ENCODE measurements around the gene MED7. TPM values are rescaled to one million over a fixed set of nuclear protein-coding genes. Genes with fewer than 3 reads are reported as not detected.

The MED7 gene
- total and polyA plus RNA-seq, 2 donors (not counting 1 experiment from before 2014, with no cell fraction given) = 5.8 to 21.4 TPM

- Histone ChIP-seq H3K4me1 (ENCODE audit: control insufficient read depth in 2 of 2, insufficient read depth in 2 of 2, low read length in 2 of 2) (peaks cover 0 to 3% of the 10 kb centered on the region in 2 donors), H3K4me3 (ENCODE audit: control extremely low read depth in 1 of 5, extremely low read depth in 1 of 5, insufficient read depth in 1 of 5, low read depth in 2 of 5, low read length in 4 of 5) (no peak overlapping the region), H3K9ac (ENCODE audit: low read length) (no peak overlapping the region), H3K27ac (ENCODE audit: low read length in 2 of 2) (no peak overlapping the region), H3K79me2 (ENCODE audit: control insufficient read depth, insufficient read depth, low read length) (no peaks in the 10 kb centered on the region), H3K27me3 (replicated peaks in 1 of 4; ENCODE audit: control extremely low read depth in 1 of 4, control insufficient read depth in 3 of 4, insufficient read depth in 4 of 4, low read length in 3 of 4) (no peaks in the 10 kb centered on the region), H2AFZ (ENCODE audit: insufficient read depth, low read depth, low read length, poor library complexity, severe bottlenecking) (no peak overlapping the region), H3K9me3 (ENCODE audit: control extremely low read depth in 1 of 3, control insufficient read depth in 2 of 3, insufficient read depth in 1 of 3, low read length in 2 of 3) (no peaks in the 10 kb centered on the region), H3K36me3 (replicated peaks in 1 of 2; ENCODE audit: control extremely low read depth in 1 of 2, control insufficient read depth in 1 of 2, extremely low read depth in 1 of 2, insufficient read depth in 2 of 2, low read length in 1 of 2) (no peaks in the 10 kb centered on the region), H3K4me2 (replicated peaks; ENCODE audit: low read depth, low read length, poor library complexity, severe bottlenecking) (no peak overlapping the region), H4K20me1 (ENCODE audit: control insufficient read depth, insufficient read depth, low read length, poor library complexity, severe bottlenecking) (no peaks in the 10 kb centered on the region)
- CTCF ChIA-PET = interaction anchor here (1.0 kb wide), 1 partner anchor 14 kb away, joined by 4 read pairs; no protein-coding TSS in a partner anchor
- DNase-seq (no peak), ATAC-seq (ENCODE audit: low read depth) (no peak)
- WGBS (ENCODE audit: insufficient coverage) = 89% methylated on average over 3 of the region's 5 CpGs
- no peaks in the 10 kb centered on the region for H3K27me3 Mint-ChIP-seq
- intact Hi-C loops (cut with micrococcal nuclease) = no loop called here
- H3K4me1 Mint-ChIP-seq = peaks cover 4% of the 10 kb centered on the region
- H3K4me3 Mint-ChIP-seq = no peak overlapping the region
- POLR2A ChIA-PET = no interaction called here
- TF ChIP-seq EZH2 (IDR thresholded peaks at IDR 0.05; ENCODE audit: borderline replicate concordance, insufficient read depth, low read depth, low read length, poor library complexity, severe bottlenecking) (no peak), CTCF (IDR thresholded peaks at IDR 0.05) (no peak)
- H3K27ac Mint-ChIP-seq = no peak overlapping the region
- no peaks in the 10 kb centered on the region for H3K9me3 Mint-ChIP-seq (ENCODE audit: insufficient read depth)
Observed at GRCh38 chr5:157164521-157164920, 21.9 kb upstream of the MED7 start.

GRCh38 chr5:157162919-157163510 lies 20.4 kb upstream of the MED7 start:
- intact Hi-C loops (cut with micrococcal nuclease) = no loop called here
- Histone ChIP-seq H3K36me3 (replicated peaks in 1 of 2; ENCODE audit: control extremely low read depth in 1 of 2, control insufficient read depth in 1 of 2, extremely low read depth in 1 of 2, insufficient read depth in 2 of 2, low read length in 1 of 2) (no peaks in the 10 kb centered on the region), H3K9me3 (ENCODE audit: control extremely low read depth in 1 of 3, control insufficient read depth in 2 of 3, insufficient read depth in 1 of 3, low read length in 2 of 3) (no peaks in the 10 kb centered on the region), H4K20me1 (ENCODE audit: control insufficient read depth, insufficient read depth, low read length, poor library complexity, severe bottlenecking) (no peaks in the 10 kb centered on the region), H2AFZ (ENCODE audit: insufficient read depth, low read depth, low read length, poor library complexity, severe bottlenecking) (no peak overlapping the region), H3K27ac (ENCODE audit: low read length in 2 of 2) (no peak overlapping the region), H3K4me3 (ENCODE audit: control extremely low read depth in 1 of 5, extremely low read depth in 1 of 5, insufficient read depth in 1 of 5, low read depth in 2 of 5, low read length in 4 of 5) (no peak overlapping the region), H3K4me2 (replicated peaks; ENCODE audit: low read depth, low read length, poor library complexity, severe bottlenecking) (no peak overlapping the region), H3K27me3 (replicated peaks in 1 of 4; ENCODE audit: control extremely low read depth in 1 of 4, control insufficient read depth in 3 of 4, insufficient read depth in 4 of 4, low read length in 3 of 4) (no peaks in the 10 kb centered on the region), H3K4me1 (ENCODE audit: control insufficient read depth in 2 of 2, insufficient read depth in 2 of 2, low read length in 2 of 2) (peaks cover 0 to 3% of the 10 kb centered on the region in 2 donors), H3K9ac (ENCODE audit: low read length) (no peak overlapping the region), H3K79me2 (ENCODE audit: control insufficient read depth, insufficient read depth, low read length) (no peaks in the 10 kb centered on the region)
- DNase-seq (no peak), ATAC-seq (ENCODE audit: low read depth) (no peak)
- TF ChIP-seq EZH2 (IDR thresholded peaks at IDR 0.05; ENCODE audit: borderline replicate concordance, insufficient read depth, low read depth, low read length, poor library complexity, severe bottlenecking) (no peak), CTCF (IDR thresholded peaks at IDR 0.05) (no peak)
- POLR2A ChIA-PET = no interaction called here
- no peak overlapping the region for H3K27ac Mint-ChIP-seq
- peaks cover 4% of the 10 kb centered on the region for H3K4me1 Mint-ChIP-seq
- H3K27me3 Mint-ChIP-seq = no peaks in the 10 kb centered on the region
- 98% methylated on average over 12 of the region's 12 CpGs for WGBS (ENCODE audit: insufficient coverage)
- H3K4me3 Mint-ChIP-seq = no peak overlapping the region
- CTCF ChIA-PET = interaction anchor here (0.6 to 0.9 kb wide), 2 partner anchors 14 to 21 kb away, joined by 3 read pairs; no protein-coding TSS in a partner anchor
- H3K9me3 Mint-ChIP-seq (ENCODE audit: insufficient read depth) = no peaks in the 10 kb centered on the region
